Uterus (tissue), 2 donors: ENCODE measurements around the gene TMEM205.

ENCODE experiments used
- POLR2A ChIP-seq, 2 donors: fragments of 450-650 bp; IDR thresholded peaks; one replicate each; pipeline ENCODE4 v1.6.1; 2016; ENCODE audit warnings: antibody characterized with exemption in 2 of 2, mild to moderate bottlenecking in 1 of 2, moderate library complexity in 1 of 2
- TF ChIP-seq, protein P1 (sequence below), 4 experiments: fragments of 200-600 bp in 2 of 4; fragments of 450-650 bp in 2 of 4; sonication (generic) in 2 of 4; IDR thresholded peaks; one replicate each; pipeline ENCODE4 v1.5.1; 2016 to 2019; ENCODE audit warnings: antibody characterized with exemption in 4 of 4, mild to moderate bottlenecking in 2 of 4, moderate library complexity in 1 of 4

DNA sequence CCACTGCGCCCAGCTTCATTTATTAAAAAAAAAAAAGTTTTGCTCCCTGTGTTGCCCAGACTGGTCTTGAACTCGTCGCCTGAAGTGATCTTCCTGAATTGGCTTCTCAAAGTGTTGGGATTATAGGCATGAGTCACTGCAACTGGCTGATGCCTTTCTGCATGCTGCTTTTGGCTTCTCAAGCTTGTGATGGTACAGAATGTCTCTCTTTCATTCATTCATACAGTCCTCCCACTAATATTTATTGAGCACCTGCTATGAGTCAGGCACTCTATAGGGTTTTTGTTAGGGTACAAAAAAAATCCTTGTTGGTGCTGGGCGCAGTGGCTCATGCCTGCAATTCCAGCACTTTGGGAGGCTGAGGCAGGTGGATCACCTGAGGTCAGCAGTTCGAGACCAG lies 41.1 kb downstream of the TMEM205 start:
- TF ChIP-seq, protein P1, sequence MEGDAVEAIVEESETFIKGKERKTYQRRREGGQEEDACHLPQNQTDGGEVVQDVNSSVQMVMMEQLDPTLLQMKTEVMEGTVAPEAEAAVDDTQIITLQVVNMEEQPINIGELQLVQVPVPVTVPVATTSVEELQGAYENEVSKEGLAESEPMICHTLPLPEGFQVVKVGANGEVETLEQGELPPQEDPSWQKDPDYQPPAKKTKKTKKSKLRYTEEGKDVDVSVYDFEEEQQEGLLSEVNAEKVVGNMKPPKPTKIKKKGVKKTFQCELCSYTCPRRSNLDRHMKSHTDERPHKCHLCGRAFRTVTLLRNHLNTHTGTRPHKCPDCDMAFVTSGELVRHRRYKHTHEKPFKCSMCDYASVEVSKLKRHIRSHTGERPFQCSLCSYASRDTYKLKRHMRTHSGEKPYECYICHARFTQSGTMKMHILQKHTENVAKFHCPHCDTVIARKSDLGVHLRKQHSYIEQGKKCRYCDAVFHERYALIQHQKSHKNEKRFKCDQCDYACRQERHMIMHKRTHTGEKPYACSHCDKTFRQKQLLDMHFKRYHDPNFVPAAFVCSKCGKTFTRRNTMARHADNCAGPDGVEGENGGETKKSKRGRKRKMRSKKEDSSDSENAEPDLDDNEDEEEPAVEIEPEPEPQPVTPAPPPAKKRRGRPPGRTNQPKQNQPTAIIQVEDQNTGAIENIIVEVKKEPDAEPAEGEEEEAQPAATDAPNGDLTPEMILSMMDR (IDR thresholded peaks at IDR 0.05), result no peak
- TF ChIP-seq POLR2A (IDR thresholded peaks at IDR 0.05), result no peak
